ENCODE results near the gene TAB2. TPM values are rescaled to one million over a fixed set of nuclear protein-coding genes. Genes with fewer than 3 reads are reported as not detected.

The TAB2 gene
- polyA plus RNA-seq, 2 of the 4 experiments (the other 2 are of a cell fraction) = 23.0 to 49.0 TPM

DNA sequence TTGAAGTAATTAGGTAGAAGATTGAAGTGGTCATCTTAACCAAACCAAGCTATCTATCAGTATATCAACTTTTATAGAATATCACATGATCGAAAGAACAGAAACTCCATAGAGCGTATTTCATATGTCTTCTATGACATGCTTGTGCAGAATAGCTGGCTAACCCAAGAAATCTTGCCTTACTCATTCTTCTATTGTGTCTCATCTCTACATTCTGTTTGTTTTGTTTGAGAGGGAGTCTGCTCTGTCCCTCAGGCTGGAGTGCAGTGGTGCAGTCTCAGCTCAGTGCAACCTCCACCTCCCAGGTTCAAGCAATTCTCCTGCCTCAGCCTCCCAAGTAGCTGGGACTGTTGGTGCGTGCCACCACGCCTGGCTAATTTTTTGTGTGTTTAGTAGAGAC, 10.6 kb downstream of the TAB2 start (continued):
- no peak for TF ChIP-seq FOSL2 (IDR thresholded peaks at IDR 0.05)
- no peak for TF ChIP-seq FOSL2 (CRISPR knock-in tag; IDR thresholded peaks at IDR 0.05)
- TF ChIP-seq HDAC2 (IDR thresholded peaks at IDR 0.05) = no peak
- TF ChIP-seq, protein P1, sequence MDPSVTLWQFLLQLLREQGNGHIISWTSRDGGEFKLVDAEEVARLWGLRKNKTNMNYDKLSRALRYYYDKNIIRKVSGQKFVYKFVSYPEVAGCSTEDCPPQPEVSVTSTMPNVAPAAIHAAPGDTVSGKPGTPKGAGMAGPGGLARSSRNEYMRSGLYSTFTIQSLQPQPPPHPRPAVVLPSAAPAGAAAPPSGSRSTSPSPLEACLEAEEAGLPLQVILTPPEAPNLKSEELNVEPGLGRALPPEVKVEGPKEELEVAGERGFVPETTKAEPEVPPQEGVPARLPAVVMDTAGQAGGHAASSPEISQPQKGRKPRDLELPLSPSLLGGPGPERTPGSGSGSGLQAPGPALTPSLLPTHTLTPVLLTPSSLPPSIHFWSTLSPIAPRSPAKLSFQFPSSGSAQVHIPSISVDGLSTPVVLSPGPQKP (IDR thresholded peaks at IDR 0.05; ENCODE audit: low read depth, low read length) = no peak
- no peak for TF ChIP-seq HEYL (CRISPR knock-in tag; IDR thresholded peaks at IDR 0.05)

DNA sequence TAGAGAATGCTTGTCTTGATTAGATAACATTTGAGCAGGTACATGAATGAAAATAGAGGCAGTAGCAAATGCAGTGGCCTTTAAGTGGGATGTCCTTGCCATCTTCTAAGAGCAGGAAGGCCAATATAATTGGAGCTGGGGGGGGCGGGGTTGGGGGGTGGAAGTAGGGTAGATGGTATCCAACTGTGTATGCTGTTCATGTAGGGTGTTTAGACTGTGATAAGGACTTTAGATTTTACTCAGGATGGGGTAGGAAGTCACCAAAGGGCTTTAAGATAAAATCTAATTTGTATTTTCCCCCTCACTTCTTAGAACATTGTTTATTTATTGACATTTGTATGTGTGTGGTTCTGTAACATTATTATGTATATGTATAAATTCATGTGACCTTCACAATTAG, 12.0 kb downstream of the TAB2 start:
- no peak for FAIRE-seq
- Histone ChIP-seq H3K4me2 (no peak overlapping the region), H3K27ac (no peak overlapping the region), H3K9me3 (no peaks in the 10 kb centered on the region), H3K4me3 (no peak overlapping the region), H3K4me1 (peaks cover 61% of the 10 kb centered on the region)
- CTCF ChIA-PET = no interaction called here
- DNase-seq (ENCODE audit: low read depth in 1 of 2, low spot score in 1 of 2) = no peak
- TF ChIP-seq, protein P2, sequence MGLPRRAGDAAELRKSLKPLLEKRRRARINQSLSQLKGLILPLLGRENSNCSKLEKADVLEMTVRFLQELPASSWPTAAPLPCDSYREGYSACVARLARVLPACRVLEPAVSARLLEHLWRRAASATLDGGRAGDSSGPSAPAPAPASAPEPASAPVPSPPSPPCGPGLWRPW (IDR thresholded peaks at IDR 0.05) = no peak
- TF ChIP-seq CBX2 (IDR thresholded peaks at IDR 0.05; ENCODE audit: borderline replicate concordance, low read depth) (no peak), FOSL2 (IDR thresholded peaks at IDR 0.05) (no peak), FOSL2 (CRISPR knock-in tag; IDR thresholded peaks at IDR 0.05) (no peak), HOXB5 (CRISPR knock-in tag; IDR thresholded peaks at IDR 0.05) (no peak), SMC3 (IDR thresholded peaks at IDR 0.05) (no peak), RAD21 (conservative IDR thresholded peaks at IDR 0.05 in 1 of 2, IDR thresholded peaks at IDR 0.05 in 1 of 2) (no peak), NFE2L2 (conservative IDR thresholded peaks at IDR 0.05; ENCODE audit: low read length) (no peak), RARB (CRISPR knock-in tag; IDR thresholded peaks at IDR 0.05) (no peak), CHD2 (IDR thresholded peaks at IDR 0.05; ENCODE audit: low read length, partially characterized antibody) (no peak), KDM5A (IDR thresholded peaks at IDR 0.05) (no peak), MAZ (IDR thresholded peaks at IDR 0.05; ENCODE audit: borderline replicate concordance, low read depth, low read length) (no peak), ZC3H11A (IDR thresholded peaks at IDR 0.05) (no peak), BHLHE40 (IDR thresholded peaks at IDR 0.05; ENCODE audit: low read depth, low read length) (no peak), EP300 (IDR thresholded peaks at IDR 0.05) (no peak)
- TF ChIP-seq, protein P3, sequence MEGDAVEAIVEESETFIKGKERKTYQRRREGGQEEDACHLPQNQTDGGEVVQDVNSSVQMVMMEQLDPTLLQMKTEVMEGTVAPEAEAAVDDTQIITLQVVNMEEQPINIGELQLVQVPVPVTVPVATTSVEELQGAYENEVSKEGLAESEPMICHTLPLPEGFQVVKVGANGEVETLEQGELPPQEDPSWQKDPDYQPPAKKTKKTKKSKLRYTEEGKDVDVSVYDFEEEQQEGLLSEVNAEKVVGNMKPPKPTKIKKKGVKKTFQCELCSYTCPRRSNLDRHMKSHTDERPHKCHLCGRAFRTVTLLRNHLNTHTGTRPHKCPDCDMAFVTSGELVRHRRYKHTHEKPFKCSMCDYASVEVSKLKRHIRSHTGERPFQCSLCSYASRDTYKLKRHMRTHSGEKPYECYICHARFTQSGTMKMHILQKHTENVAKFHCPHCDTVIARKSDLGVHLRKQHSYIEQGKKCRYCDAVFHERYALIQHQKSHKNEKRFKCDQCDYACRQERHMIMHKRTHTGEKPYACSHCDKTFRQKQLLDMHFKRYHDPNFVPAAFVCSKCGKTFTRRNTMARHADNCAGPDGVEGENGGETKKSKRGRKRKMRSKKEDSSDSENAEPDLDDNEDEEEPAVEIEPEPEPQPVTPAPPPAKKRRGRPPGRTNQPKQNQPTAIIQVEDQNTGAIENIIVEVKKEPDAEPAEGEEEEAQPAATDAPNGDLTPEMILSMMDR (IDR thresholded peaks at IDR 0.05) = no peak
- TF ChIP-seq, protein P4, sequence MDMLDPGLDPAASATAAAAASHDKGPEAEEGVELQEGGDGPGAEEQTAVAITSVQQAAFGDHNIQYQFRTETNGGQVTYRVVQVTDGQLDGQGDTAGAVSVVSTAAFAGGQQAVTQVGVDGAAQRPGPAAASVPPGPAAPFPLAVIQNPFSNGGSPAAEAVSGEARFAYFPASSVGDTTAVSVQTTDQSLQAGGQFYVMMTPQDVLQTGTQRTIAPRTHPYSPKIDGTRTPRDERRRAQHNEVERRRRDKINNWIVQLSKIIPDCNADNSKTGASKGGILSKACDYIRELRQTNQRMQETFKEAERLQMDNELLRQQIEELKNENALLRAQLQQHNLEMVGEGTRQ (IDR thresholded peaks at IDR 0.05) = no peak
- TF ChIP-seq, protein P5, sequence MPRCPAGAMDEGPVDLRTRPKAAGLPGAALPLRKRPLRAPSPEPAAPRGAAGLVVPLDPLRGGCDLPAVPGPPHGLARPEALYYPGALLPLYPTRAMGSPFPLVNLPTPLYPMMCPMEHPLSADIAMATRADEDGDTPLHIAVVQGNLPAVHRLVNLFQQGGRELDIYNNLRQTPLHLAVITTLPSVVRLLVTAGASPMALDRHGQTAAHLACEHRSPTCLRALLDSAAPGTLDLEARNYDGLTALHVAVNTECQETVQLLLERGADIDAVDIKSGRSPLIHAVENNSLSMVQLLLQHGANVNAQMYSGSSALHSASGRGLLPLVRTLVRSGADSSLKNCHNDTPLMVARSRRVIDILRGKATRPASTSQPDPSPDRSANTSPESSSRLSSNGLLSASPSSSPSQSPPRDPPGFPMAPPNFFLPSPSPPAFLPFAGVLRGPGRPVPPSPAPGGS (IDR thresholded peaks at IDR 0.05) = no peak
- no CpG with 5 or more reads among the region's 1 CpG for WGBS (ENCODE audit: missing lambda C conversion rate)
- no peak for ATAC-seq
- POLR2A ChIA-PET = no interaction called here

DNA sequence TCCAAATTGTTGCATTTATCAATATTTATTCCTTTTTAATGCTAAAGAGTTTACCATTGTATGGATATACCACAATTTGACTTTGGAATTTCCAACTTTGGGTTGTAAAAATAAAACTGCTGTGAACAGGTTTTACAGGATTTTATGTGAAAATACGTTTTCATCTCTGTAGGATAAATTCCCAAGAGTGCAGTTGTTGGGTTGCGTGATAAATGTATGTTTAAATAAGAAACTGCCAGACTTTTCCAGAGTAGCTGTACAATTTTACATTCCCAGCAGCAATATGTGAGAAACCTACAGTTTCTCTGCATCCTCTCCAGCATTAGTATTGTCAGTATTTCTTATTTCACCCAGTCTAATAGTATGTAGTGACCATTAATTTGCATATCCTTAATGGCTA, 12.6 kb downstream of the TAB2 start:
- FAIRE-seq (no peak), DNase-seq (ENCODE audit: low read depth in 1 of 2, low spot score in 1 of 2) (no peak), ATAC-seq (no peak)
- ChIA-PET CTCF (no interaction called here), POLR2A (no interaction called here)
- no peak overlapping the region for H3K27ac ChIP-seq
- 71% methylated on average over 2 of the region's 2 CpGs for WGBS (ENCODE audit: missing lambda C conversion rate)
- no peak for TF ChIP-seq NFE2L2 (conservative IDR thresholded peaks at IDR 0.05; ENCODE audit: low read length)
- peaks cover 63% of the 10 kb centered on the region for H3K4me1 ChIP-seq
- no peak overlapping the region for H3K4me3 ChIP-seq
- no peaks in the 10 kb centered on the region for H3K9me3 ChIP-seq
- no peak overlapping the region for H3K4me2 ChIP-seq
